Testis (tissue), 3 donors: ENCODE results near the gene GNPDA2. TPM values are rescaled to one million over a fixed set of nuclear protein-coding genes. Genes with fewer than 3 reads are reported as not detected.
A peak's percentile ranks its signal among the peaks of the same experiment; 100 is the strongest.

Experiments
- DNase-seq: peaks from one replicate; pipeline ENCODE4 v3.0.0-alpha.2; 2019
- H3K27ac ChIP-seq, 2 donors: fragments of 200-600 bp; sonication (generic); one replicate each; pipeline ENCODE4 v1.5.1; 2019
- H3K27me3 ChIP-seq: fragments of 200-600 bp; sonication (generic); one replicate; pipeline ENCODE4 v1.5.1; 2019
- H3K36me3 ChIP-seq: fragments of 200-600 bp; sonication (generic); one replicate; pipeline ENCODE4 v1.5.1; 2017; ENCODE audit warnings: low read depth; ENCODE audit errors: missing control alignments
- H3K4me1 ChIP-seq: fragments of 200-600 bp; sonication (generic); one replicate; pipeline ENCODE4 v1.5.1; 2019
- H3K4me3 ChIP-seq, 2 donors: fragments of 200-600 bp; sonication (generic); one replicate each; pipeline ENCODE4 v1.5.1; 2017 to 2019
- H3K9me3 ChIP-seq: fragments of 200-600 bp; sonication (generic); one replicate; pipeline ENCODE4 v1.5.1; 2017
- POLR2A ChIP-seq: fragments of 450-650 bp; IDR thresholded peaks from one replicate; pipeline ENCODE4 v1.6.1; 2017; ENCODE audit warnings: antibody characterized with exemption, mild to moderate bottlenecking, moderate library complexity
- WGBS, 2 donors: methylation state at CpG; one replicate each; pipeline ENCODE4 v1.1.5; 2018; 5-methylcytosine and 5-hydroxymethylcytosine counted together
- intact Hi-C: fragments of 100-400 bp; cut with DNase I; formaldehyde crosslinking; loops from one replicate; pipeline ENCODE4 v1.15.1; 2023; ENCODE audit warnings: low total_unique reads
- polyA plus RNA-seq: library from polyadenylated mRNA; stranded (reverse); fragments of 350-450 nt; fragmentation: Illumina TruSeq; extraction: RNeasy Lipid Tissue Mini Kit (QIAGEN cat#74804); gene quantifications from one replicate; pipeline ENCODE4 v1.2.3, GENCODE V29; 2014; ENCODE audit warnings: low read depth, low replicate concordance; ENCODE audit not compliant: insufficient read depth
- total RNA-seq, 2 donors: library from RNA; depleted of rRNA; stranded (reverse); fragments of >200 nt; gene quantifications; one replicate each; pipeline ENCODE4 v1.2.3, GENCODE V29; 2016
- TF ChIP-seq, protein P1 (sequence below), 3 experiments: fragments of 450-650 bp in 2 of 3; fragments of 200-600 bp in 1 of 3; sonication (generic) in 1 of 3; IDR thresholded peaks; one replicate each; pipeline ENCODE4 v1.5.1; 2016 to 2019; ENCODE audit warnings: antibody characterized with exemption in 3 of 3, mild to moderate bottlenecking in 2 of 3, moderate library complexity in 1 of 3

Gene GNPDA2
- total and polyA plus RNA-seq, 3 donors from 2014 or later = 14.1 to 18.2 (median 16.4) TPM

DNA sequence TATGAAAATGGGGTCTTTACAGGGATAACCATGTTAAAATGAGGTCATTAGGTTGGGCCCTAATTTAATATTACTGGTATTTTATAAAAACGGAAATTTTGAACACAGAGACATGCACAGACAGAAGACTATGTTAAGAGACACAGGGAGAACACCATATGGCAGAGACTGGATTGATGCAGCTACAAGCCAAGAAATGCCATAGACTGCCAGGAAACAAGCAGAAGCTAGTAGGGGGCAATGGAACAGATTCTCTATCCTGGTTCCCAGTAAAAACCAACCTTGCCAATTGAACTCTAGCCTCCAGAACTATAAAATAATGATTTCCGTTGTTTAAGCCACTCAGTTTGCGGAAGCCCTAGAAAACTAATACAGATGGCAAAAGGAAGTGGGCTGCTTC lies 54.7 kb downstream of the GNPDA2 start:
- intact Hi-C loops = no loop called here
- H3K4me1 ChIP-seq = no peaks in the 10 kb centered on the region
- no peaks in the 10 kb centered on the region for H3K9me3 ChIP-seq
- TF ChIP-seq POLR2A = no peak
- TF ChIP-seq, protein P1, sequence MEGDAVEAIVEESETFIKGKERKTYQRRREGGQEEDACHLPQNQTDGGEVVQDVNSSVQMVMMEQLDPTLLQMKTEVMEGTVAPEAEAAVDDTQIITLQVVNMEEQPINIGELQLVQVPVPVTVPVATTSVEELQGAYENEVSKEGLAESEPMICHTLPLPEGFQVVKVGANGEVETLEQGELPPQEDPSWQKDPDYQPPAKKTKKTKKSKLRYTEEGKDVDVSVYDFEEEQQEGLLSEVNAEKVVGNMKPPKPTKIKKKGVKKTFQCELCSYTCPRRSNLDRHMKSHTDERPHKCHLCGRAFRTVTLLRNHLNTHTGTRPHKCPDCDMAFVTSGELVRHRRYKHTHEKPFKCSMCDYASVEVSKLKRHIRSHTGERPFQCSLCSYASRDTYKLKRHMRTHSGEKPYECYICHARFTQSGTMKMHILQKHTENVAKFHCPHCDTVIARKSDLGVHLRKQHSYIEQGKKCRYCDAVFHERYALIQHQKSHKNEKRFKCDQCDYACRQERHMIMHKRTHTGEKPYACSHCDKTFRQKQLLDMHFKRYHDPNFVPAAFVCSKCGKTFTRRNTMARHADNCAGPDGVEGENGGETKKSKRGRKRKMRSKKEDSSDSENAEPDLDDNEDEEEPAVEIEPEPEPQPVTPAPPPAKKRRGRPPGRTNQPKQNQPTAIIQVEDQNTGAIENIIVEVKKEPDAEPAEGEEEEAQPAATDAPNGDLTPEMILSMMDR (IDR thresholded peaks at IDR 0.05) = no peak
- no peak overlapping the region for H3K4me3 ChIP-seq
- no peak overlapping the region for H3K27ac ChIP-seq
- H3K36me3 ChIP-seq = no peaks in the 10 kb centered on the region
- WGBS, 2 donors = 95 to 97% methylated on average over 3 of the region's 3 CpGs
- no peaks in the 10 kb centered on the region for H3K27me3 ChIP-seq
- DNase-seq = no peak

- no peak for TF ChIP-seq POLR2A
- TF ChIP-seq, protein P1 (IDR thresholded peaks at IDR 0.05) = no peak
- no peak for DNase-seq
- Histone ChIP-seq H3K4me3 (no peak overlapping the region), H3K27me3 (no peaks in the 10 kb centered on the region), H3K9me3 (no peaks in the 10 kb centered on the region), H3K36me3 (no peaks in the 10 kb centered on the region), H3K27ac (no peak overlapping the region), H3K4me1 (no peaks in the 10 kb centered on the region)
- intact Hi-C loops = no loop called here
- 67 to 74% methylated on average over 4 of the region's 4 CpGs for WGBS, 2 donors
Measured at GRCh38 chr4:44670506-44671199, 55.7 kb downstream of the GNPDA2 start.

- Histone ChIP-seq H3K27ac (no peak overlapping the region), H3K4me3 (no peak overlapping the region), H3K4me1 (no peaks in the 10 kb centered on the region), H3K36me3 (no peaks in the 10 kb centered on the region), H3K27me3 (no peaks in the 10 kb centered on the region), H3K9me3 (no peaks in the 10 kb centered on the region)
- WGBS, 2 donors = 54 to 62% methylated on average over 2 of the region's 2 CpGs
- no peak for DNase-seq
- no peak for TF ChIP-seq POLR2A
- TF ChIP-seq, protein P1 (IDR thresholded peaks at IDR 0.05) = no peak
- intact Hi-C loops = no loop called here
Measured at GRCh38 chr4:44668526-44668925, 57.8 kb downstream of the GNPDA2 start.

DNA sequence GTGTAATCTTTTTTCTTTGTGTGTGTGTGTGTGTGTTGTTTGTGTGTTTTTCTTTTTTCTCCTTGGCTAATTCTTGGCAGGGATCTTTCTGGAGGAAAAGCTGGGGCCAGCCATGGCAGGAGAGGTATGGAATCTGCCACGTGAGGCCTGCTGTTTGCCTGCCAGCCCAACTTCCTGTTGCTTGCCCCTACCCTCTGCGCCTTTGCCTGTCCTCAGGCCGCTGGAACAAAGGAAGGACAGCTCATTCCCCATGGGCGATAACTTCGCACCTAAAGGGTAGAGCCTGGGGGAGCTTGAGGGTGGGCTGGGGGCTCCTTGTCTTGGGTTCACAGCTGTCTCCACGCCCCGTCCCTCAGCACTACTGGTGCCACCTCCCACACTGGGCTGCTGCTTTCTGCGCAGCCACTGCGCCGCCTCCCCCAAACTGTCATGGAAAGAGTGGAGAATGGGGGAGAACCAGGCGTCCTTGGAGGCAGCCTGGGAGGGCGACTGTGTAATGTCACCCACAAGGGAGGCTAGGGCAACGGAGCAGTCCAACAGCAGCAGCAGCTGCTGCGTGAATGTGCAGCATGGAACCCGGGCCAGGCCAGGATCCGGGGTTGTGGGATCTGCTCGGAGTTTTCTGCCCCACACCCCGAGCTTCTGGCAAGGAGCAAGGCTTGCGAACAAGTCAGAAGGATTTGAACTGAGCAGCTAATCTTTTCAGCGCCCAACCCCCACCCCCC lies 62.7 kb downstream of the GNPDA2 start:
- Histone ChIP-seq H3K4me1 (peaks cover 8% of the 10 kb centered on the region), H3K9me3 (no peaks in the 10 kb centered on the region), H3K36me3 (no peaks in the 10 kb centered on the region), H3K4me3 (peak overlapping the region in 1 of 2 donors; percentile 6), H3K27me3 (no peaks in the 10 kb centered on the region), H3K27ac (no peak overlapping the region)
- 59 to 64% methylated on average over 13 to 20 of the region's 20 CpGs for WGBS, 2 donors
- intact Hi-C loops = no loop called here
- DNase-seq = no peak
- no peak for TF ChIP-seq POLR2A
- TF ChIP-seq, protein P1 (IDR thresholded peaks at IDR 0.05) = no peak
